IPS-NIHi7 (cell line): ENCODE measurements around the gene LIMS2.
A peak's percentile ranks its signal among the peaks of the same experiment; 100 is the strongest.

Experiments
- DNase-seq: peaks from one replicate; pipeline ENCODE4 v3.0.0; 2012; ENCODE audit warnings: mixed read lengths; ENCODE audit errors: extremely low spot score

The LIMS2 gene

DNA sequence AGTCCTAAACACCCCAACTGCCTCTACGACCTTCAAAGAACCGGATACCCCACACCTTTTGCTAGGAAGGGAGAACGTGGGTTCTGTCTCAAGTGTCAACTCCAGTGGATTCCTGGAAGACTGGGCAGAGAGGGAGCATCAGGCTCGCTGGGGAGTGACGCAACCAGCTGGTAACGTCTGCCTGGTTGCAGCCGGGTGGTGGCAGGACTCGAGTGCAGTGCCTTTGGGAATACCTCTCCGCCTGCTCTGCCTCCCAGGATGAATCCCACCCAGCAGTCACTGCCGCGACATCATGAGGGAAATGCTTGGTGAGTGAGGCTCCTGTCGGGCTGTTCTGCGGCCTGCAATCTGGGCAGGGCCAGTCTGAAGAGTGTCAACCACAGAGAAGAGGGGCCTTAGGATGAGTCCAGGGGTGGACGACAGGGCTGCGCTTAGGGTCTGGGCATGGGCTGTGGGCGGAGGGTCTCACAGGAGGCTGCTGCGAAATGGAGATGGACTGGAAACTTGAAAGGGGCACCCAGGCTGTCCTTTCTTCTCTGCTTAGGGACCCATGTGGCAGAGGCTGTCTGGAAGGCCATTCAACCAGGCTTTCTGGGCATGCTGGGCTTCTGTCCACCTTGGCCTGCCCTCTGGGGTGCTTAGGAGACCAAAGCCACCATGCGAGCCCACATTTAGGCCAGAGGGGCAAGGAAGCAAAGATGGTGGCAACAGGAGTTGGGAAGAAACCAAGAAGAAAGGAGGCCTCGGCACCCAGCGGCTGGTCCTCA is 16.5 kb downstream of the LIMS2 start:
- DNase-seq: no peak

DNA sequence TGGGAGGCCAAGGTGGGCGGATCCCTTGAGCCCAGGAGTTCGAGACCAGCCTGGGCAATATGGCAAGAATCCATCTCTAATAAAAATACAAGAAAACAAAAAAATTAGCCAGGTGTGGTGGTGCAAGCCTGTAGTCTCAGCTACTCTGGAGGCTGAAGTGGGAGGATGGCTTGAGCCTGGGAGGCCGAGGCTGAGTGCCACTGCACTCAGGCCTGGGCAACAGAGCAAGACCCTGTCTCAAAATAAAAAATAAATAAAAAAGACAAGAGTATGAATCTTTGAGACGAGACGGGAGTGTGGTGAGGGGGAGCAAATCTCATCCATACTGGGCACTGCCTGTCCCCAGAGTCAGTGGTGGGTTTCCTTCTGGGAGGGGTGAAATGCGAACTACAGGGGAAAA is 17.2 kb downstream of the LIMS2 start:
- no peak for DNase-seq

DNA sequence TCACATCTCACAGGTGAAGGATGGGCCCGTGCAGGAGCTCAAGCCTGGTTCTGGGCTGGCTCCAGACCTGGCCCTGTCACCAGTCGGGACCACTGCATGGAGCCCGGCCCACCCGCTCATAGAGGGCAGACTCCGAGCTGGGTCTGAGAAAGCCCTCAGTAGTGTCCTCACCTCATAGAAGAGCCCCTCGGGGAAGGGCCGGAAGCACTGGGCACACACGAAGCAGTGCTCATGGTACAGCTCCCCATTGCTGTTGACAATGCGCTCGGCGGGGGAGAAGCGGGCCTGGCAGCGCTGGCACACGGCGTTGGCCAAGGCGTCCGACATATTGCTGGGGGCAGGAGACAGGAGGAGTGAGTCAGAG is 18.1 kb downstream of the LIMS2 start:
- no peak for DNase-seq

DNA sequence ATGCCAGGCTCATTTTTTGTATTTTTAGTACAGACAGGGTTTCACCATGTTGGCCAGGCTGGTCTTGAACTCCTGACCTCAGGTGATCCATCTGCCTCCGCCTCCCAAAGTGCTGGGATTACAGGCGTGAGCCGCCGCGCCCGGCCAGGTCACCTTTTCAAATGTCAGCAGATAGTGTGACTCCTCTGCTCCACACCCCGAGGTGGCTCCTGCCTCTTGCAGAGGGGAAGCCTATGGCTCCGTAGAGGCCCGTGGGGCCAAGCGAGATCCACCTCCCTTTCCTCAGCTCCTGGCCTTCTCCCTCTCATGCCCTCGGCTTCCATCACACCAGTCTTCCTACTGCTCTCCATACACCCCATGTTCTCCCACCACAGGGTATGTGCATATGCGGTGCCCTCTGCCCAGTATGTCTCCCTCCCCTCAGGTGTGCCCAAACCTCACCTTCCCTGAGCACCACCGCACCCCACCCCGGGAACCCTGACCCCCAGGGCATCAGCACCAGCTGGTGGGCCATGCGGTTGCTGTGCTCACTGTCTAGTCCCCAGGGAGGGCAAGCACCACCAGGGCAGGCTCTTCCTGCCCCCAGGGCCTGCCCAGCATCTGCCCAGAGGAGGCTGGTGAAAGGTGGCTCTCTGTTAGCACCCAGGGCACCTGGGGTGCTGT is 18.6 kb downstream of the LIMS2 start:
- no peak for DNase-seq

DNA sequence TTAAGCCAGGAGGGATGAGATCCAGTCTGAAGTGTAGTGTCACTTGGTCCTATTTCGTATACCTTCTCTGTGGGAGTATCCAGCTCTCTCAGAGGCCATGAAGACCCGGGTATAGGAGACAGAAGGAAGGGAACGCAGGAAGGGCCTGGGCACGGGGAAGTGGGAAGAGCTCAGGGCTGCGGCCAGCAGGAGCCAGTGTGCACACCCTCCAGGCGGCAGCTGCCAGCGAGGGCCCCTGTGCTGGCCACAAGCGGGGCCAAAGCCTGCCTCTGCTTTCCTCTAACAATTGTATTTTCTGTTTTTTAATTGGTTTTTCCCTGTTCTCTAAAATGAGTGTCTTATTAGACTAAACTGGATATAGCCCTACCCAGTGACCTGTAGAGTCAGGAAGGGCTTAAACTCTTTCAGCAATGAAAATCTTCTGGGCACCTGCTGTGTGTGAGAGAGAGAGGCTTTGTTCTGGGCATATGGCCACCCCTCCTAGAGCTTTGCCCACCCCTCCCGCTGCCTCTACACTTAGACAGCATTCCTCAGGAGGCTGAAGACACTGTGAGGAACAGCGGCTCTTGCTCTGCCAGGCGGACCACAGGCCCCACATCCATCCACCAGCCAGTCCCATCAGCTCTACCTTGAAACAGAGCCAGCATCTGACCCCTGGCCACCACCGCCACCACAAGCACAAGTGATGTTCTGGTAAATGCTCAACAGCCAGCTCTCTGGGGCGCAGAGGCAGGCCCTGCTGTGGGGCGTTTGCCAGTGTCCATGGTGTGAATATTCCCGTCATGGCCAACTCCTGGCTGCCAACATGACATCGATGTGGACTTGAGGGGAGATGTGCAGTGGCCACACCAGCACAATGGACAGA is 19.9 kb downstream of the LIMS2 start:
- DNase-seq: no peak

DNA sequence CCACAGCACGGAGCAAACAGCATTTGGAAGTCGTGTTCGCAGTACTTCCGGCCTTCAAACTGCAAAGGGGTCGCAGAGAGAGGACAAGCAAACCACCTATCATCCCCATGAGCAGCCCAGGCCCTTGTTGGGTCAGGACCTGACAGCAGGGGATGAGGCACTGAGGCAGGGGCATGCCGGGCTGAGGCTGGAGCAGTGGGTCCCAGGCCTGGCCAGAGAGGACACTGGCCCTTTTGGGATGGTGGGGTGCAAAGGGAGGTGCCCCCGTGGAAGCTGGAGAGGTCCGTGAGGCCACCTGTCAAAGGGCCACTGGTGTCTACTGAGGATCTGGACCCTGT is 20.5 kb downstream of the LIMS2 start:
- DNase-seq: no peak

DNA sequence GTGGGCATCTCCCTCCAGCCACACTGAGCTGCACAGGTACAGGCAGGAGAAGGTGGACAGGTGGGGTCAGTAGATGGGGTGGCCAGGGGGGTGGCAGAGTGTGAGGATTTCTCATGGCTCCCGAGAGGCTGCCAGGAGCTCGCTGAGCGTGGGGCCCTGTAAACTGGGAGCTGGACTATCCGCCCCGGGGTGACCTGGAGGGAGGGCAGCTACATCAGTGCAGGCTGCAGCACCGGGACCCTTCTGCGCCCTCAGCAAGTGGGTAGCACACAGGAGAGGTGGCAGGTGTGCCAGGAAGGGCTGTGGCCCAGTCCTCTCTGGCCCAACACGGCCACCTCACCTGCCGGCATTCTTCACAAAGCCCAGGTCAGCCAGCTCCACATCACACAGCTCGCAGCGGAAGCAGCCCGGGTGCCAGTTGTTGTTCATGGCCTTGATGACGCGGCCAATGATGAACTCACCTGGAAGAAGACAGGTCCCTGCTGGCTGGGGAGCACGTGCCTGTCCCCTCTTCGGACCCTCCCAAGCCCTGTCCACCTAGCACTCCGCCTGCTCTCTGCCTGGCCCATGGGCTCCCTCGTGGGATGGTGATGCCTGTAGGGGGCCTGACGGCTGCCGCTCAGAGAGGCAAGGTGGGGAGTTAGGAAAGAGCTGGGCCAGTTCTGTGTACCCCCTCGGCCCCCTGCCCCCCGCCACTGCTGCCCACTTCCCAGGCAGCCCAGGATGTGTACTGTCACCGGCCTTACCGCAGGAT is 21.1 kb downstream of the LIMS2 start:
- no peak for DNase-seq

DNA sequence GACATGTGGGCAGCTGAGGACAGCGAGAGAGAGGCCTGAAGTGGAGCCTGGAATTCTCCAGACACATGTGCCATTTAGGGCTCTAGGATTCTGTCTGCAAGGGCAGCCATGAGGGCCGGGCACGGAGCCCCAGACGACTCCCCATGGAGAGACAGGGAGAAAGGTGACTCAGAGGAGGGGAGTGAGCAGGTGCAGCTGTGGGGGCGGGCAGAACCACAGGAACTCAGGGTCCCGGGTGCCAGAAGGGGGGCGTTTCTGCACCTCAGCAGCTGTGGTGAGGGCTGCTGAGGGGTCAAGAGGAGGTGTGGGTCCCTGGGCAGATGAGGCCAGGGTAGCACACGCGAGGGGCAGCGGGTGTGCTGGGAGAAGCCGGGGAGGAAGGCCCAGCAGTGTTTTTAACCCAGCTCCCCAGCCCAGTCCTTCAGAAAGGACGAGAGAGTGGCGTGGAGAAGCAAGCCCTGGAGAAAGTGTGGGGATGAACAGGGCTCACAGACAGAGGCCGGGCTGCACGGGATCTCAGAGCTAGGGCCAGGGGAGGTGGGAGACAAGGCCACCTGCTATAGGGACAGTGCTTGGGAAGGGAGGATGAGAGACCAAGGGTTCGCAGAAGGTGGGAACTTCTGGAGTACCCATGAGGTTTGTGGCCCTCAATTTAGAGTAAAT is 21.8 kb downstream of the LIMS2 start:
- no peak for DNase-seq

DNA sequence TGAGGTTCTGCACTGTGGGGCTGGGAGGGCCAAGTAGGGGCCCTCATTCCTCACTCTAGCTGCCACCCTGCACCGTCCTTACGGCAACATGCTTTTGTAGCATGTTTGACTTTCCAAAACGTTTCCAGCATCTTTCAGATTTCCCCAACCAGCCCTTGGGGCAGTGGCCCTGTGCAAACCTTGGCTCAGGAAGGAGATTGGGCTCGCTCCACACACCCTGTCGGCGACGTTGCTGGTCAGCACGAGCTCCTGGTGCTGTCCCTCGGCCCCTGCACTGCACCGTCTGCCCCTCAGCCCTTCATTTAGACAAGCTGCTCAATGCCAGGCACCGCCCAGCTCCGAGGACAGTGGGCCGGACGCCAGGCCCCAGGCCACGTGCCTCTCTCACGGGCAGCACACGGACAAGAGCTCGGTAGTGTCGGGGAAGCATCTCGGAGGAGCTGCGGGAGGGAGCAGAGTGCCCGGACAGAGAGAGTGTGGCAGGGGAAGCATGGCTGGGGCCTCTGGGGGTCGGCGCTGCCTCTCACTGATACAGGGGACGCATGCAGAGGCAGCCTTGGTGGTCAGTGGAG is 22.5 kb downstream of the LIMS2 start:
- no peak for DNase-seq

DNA sequence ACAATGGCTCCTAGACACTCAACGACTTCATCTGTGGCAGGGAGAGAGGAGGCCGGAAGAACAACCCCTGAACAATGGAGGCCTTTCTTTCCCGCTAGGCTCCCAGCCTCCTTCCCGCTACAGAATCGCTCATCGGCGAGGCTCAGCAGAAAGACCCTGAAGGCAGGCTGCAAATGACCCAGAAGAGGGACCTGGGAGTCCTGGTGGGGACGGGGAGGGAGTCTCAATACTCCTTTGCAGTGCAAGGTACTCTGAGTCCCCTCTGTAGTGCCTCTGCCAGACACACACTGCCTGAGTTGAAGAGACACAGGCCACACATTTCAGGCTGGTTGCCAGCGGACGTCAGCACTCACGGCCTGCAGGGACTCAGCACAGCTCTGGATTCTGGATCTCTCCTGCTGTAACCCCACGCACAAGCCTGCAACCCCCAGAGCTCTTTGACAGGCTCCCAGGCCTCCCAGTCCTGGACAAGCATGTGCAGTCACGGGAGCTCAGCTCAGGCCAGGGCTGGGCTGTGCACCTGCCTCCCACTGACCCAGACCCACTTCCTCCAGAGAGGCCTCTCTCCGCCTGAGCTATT is 23.3 kb downstream of the LIMS2 start:
- DNase-seq: no peak

DNA sequence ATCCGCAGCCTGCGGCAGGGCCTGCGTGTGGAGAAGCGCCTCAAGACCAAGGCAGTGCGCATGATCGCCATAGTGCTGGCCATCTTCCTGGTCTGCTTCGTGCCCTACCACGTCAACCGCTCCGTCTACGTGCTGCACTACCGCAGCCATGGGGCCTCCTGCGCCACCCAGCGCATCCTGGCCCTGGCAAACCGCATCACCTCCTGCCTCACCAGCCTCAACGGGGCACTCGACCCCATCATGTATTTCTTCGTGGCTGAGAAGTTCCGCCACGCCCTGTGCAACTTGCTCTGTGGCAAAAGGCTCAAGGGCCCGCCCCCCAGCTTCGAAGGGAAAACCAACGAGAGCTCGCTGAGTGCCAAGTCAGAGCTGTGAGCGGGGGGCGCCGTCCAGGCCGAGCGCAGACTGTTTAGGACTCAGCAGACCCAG is 23.9 kb downstream of the LIMS2 start:
- DNase-seq: no peak

DNA sequence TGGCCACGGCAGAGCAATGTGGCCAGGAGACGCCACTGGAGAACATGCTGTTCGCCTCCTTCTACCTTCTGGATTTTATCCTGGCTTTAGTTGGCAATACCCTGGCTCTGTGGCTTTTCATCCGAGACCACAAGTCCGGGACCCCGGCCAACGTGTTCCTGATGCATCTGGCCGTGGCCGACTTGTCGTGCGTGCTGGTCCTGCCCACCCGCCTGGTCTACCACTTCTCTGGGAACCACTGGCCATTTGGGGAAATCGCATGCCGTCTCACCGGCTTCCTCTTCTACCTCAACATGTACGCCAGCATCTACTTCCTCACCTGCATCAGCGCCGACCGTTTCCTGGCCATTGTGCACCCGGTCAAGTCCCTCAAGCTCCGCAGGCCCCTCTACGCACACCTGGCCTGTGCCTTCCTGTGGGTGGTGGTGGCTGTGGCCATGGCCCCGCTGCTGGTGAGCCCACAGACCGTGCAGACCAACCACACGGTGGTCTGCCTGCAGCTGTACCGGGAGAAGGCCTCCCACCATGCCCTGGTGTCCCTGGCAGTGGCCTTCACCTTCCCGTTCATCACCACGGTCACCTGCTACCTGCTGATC is 24.4 kb downstream of the LIMS2 start:
- DNase-seq: no peak

DNA sequence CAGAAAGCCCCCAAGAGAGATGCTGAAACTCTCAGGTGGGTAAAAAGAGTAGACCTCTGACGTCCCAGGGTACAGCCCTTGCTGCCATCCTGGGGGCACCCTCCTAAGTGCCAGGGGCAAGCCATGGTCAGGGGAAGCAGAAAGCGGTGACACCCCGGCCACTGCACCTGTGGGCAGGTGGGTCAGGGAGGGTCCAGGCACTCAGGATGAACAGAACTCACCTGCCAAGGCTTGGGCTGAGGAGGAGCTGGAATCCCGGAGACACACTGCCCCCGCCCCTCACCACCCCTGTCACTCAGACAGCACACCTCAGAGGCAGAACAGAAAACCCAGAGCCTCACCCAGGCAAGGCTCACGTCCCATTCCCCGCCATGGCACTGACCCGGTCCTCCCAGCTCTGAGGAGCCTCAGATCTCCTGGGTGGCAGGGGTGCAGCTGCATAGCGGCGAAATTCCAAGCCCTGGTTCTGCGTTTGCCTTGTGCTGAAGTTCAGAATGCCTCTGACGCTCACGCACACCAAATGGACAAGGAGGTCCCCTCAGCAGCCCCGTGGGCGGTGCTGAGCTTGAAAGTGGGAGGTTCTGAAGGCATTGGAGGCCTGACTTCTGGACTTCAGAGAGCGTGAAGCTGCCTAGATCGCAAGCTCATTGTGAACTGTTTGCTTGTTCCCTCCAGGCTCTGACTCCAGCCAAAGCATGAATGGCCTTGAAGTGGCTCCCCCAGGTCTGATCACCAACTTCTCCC is 25.1 kb downstream of the LIMS2 start:
- no peak for DNase-seq

DNA sequence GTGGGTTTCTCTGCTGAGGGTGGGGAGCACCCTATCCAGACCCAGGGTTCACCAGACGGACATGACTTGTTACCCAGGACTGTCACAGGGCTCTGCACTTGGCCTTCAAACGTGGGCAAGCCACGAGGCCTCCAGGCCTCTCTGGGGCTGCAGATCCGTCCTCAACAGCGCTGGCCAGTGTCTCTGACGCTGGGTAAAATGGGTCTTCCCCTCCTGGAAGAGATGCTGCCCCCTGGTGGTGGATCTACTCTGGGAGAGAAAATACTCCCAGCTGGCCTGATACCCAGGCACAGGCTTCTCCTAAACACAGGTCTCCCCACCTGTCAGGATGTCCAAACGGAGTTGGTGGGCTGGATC is 25.7 kb downstream of the LIMS2 start:
- peak; percentile 88 for DNase-seq

DNA sequence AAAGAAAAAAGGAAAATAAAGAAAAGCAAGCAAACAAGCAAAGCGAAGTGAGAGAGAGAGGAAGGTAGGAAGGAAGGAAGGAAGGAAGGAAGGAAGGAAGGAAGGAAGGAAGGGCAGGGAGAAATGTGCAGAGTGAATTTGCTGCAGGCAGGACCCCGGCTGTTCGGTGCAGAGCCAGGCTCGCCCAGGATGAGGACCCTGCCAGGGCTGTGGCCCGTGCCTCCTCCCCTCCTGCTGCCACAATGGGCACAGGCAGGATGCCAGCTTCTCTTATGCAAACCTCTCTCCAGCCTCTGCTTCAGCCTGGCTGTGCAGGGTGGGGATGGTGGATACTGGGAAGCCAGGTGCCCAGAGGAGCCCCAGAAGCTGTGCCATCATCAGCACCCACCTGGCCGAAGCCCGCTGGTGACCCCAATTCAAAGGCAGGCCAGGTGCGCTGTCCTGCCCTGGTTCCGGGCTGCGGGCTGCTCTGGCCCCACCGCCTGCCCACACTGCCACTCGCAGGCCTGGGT is 26.2 kb downstream of the LIMS2 start:
- no peak for DNase-seq

DNA sequence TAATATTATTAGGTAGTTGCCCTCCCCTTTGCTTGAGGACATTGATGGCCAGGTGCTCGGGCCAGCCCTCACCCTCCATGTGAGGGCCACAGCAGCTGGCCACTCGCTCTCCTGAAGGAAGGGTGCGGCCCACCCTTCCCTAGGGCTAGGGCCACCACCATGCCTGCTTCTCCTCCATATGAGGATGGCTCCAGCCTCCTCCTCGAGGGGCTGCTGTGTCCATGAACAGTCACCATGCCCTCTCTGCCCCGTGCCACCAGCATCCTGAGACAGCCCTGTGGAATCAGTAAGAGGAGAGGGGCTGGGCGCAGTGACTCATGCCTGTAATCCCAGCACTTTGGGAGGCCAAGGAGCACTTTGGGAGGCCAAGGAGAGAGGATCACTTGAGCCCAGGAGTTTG is 27.0 kb downstream of the LIMS2 start:
- no peak for DNase-seq

DNA sequence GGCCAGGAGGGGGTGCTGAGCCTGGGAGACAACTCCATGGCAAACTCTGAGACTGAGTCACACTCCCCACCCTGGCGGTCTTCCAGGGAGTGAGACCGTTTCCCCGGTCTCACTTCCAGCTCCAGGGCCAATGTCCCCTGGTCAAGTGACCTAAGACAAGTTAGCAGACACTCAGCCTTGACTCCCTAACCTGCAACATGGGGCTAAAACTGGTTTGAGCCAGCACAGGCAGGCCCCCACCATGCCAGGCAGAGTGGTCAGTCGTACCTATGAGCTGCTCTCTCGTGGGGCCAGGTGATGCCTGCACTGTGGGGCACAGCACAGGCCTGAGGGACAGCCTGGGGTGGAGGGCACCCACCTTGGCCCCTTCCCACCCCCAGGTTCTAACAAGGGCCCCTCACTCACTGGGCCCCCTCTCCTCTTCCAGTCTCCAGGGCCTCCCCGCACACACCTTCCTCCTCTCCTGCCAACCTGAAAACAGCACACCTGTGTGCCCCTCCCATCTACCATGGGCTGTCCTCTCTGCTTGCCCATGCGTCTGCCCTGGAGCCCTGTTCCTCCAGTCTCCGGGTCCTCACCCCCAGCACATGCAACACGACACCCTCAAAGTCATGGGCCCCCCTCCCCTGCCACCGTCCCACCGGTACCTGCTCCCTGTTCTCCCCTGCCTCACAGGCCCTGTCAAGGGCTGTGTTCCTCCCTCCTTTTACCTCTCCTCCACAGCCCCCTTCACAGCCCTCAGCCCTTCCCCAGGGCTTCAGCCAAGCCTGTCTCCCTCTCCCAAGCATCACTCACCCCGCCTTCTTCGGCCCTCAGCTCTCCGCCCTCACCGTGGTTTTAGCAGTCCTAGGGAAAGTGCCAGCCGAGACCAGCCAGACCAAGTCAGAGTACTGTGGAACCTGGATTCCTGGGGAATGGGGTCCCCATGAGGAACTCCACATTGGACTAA is 27.8 kb downstream of the LIMS2 start:
- no peak for DNase-seq

DNA sequence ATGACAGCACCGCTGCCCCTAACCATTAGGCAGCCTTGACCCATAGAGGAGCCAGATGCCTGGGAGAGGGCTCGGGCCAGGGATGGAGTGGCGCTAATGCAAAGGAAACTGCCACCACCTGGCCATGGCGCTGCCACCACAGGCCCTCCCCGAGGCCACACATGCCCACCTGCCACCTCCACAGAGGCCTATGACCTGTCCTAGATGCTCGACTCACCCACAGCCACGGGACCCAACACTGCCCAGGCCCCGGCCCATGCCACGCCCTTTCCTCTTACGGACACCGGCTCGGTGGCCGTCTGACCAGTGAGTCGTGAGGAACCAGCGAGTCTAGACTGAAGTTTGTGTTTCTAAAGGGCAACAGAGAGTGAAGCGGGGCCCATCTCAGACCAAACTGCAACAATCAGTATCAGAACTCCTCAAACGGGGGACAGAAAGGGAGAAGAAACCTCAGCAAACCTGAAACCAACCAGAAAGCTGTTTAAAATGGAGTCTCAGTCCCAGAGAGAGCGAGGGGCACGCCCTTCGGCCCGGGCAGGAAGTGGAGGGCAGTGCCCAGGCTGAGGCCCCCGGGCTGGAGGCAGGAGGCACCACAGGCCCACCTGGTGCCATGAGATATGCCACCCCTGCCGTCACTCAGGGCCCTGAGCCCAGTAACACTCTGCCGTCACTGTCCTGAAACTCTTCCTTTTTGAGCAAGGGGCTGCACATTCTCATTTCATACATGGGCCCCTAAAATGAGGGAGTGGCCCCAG is 28.7 kb downstream of the LIMS2 start:
- DNase-seq: no peak
